Keratinocyte (primary cell): Measurements from ENCODE around the gene SLX4IP.

Experiments used
- EZH2 ChIP-seq: IDR thresholded peaks from one replicate; pipeline ENCODE4 v1.6.1; 2012; ENCODE audit warnings: inconsistent platforms, mild to moderate bottlenecking, low read length, moderate library complexity
- TF ChIP-seq, protein P1 (sequence below), 3 experiments: IDR thresholded peaks in 1 of 3; conservative IDR thresholded peaks in 1 of 3; optimal IDR thresholded peaks in 1 of 3; 2 replicates in 2 of 3; 3 replicates in 1 of 3; pipeline versions ENCODE3 to v1.5.1; 2011; ENCODE audit warnings: low read length in 3 of 3, mild to moderate bottlenecking in 3 of 3, moderate library complexity in 2 of 3, control low read depth in 1 of 3, inconsistent platforms in 1 of 3; ENCODE audit not compliant: insufficient read depth in 2 of 3; ENCODE audit errors: extremely low read depth in 1 of 3

DNA sequence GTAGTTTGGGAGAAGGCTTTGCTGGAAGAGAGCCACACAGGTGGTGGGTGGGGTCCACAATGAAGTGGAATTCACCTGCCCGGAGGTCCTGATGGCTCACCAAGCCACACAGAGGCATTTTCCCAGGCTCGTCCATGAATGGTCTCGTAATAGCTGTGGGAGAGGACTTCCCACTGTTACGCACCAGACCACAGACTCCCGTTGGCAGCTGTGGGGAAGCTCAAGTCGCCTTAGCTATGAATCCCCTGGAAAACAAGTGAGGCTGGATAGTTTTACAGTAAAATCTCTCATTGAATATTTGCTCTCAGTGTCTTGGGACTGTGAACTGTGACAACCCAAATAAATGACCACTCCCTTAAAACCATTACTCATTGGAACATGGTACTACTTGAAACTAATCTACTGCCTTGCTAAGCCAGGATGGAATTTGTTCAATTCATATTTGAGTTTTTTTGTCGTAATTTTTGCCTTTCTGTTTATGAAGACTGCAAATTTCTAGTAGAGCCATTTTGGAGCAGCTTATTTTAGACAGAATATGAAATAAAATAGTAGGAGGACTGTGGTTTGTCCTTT is 159.3 kb downstream of the SLX4IP start:
- TF ChIP-seq EZH2 = no peak
- TF ChIP-seq, protein P1, sequence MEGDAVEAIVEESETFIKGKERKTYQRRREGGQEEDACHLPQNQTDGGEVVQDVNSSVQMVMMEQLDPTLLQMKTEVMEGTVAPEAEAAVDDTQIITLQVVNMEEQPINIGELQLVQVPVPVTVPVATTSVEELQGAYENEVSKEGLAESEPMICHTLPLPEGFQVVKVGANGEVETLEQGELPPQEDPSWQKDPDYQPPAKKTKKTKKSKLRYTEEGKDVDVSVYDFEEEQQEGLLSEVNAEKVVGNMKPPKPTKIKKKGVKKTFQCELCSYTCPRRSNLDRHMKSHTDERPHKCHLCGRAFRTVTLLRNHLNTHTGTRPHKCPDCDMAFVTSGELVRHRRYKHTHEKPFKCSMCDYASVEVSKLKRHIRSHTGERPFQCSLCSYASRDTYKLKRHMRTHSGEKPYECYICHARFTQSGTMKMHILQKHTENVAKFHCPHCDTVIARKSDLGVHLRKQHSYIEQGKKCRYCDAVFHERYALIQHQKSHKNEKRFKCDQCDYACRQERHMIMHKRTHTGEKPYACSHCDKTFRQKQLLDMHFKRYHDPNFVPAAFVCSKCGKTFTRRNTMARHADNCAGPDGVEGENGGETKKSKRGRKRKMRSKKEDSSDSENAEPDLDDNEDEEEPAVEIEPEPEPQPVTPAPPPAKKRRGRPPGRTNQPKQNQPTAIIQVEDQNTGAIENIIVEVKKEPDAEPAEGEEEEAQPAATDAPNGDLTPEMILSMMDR (optimal IDR thresholded peaks at IDR 0.05 in 1 of 3, IDR thresholded peaks at IDR 0.05 in 1 of 3, conservative IDR thresholded peaks at IDR 0.05 in 1 of 3; ENCODE audit: extremely low read depth in 1 of 3, insufficient read depth in 2 of 3, low read length in 3 of 3) = no peak
